A673 (cell line): ENCODE measurements around the gene ASPRV1. TPM values are rescaled to one million over a fixed set of nuclear protein-coding genes. Genes with fewer than 3 reads are reported as not detected.
A peak's percentile ranks its signal among the peaks of the same experiment; 100 is the strongest.

Source experiments
- BruUV-seq: library from RNA; stranded (reverse); fragments of 400-500 nt; replicated peaks from 2 replicates; lab custom pipeline; 2021; lab: Mats Ljungman, UMichigan
- CTCF ChIA-PET: fragments of 300-600 bp; sonication (Branson Sonifier 250); formaldehyde crosslinking; loops from one replicate; lab custom pipeline; 2022; ENCODE audit warnings: antibody characterized with exemption; lab: Charles Lee
- POLR2A ChIA-PET: fragments of 300-600 bp; sonication (Branson Sonifier 250); formaldehyde crosslinking; loops from one replicate; lab custom pipeline; 2022; ENCODE audit warnings: antibody characterized with exemption; ENCODE audit not compliant: low non-redundant PET; lab: Charles Lee
- DNase-seq: peaks from one replicate; pipeline ENCODE4 v3.0.0-alpha.2; 2015; ENCODE audit warnings: low spot score
- H3K27ac ChIP-seq: fragments of 200-600 bp; sonication (generic); 2 replicates; pipeline ENCODE4 v1.5.1; 2016; ENCODE audit warnings: mixed run types, low read depth, mild to moderate bottlenecking, mixed read lengths, antibody characterized with exemption, low read length; ENCODE audit not compliant: poor library complexity, severe bottlenecking
- H3K27me3 ChIP-seq: fragments of 200-600 bp; sonication (generic); replicated peaks from 2 replicates; pipeline ENCODE4 v1.6.1; 2017; ENCODE audit warnings: mixed run types, low read depth, mild to moderate bottlenecking, mixed read lengths, antibody characterized with exemption, low read length; ENCODE audit not compliant: insufficient read depth, poor library complexity
- H3K36me3 ChIP-seq: fragments of 200-600 bp; sonication (generic); 2 replicates; pipeline ENCODE4 v1.6.1; 2016; ENCODE audit warnings: mixed run types, mild to moderate bottlenecking, mixed read lengths, antibody characterized with exemption, low read length; ENCODE audit not compliant: insufficient read depth, poor library complexity, severe bottlenecking
- H3K4me1 ChIP-seq: fragments of 200-600 bp; sonication (generic); 2 replicates; pipeline ENCODE4 v1.6.1; 2017; ENCODE audit warnings: mixed run types, mild to moderate bottlenecking, mixed read lengths, antibody characterized with exemption, low read length; ENCODE audit not compliant: insufficient read depth, poor library complexity, severe bottlenecking
- H3K4me3 ChIP-seq: fragments of 200-600 bp; sonication (generic); 2 replicates; pipeline ENCODE4 v1.5.1; 2016; ENCODE audit warnings: low read depth, mixed run types, mild to moderate bottlenecking, mixed read lengths, low read length; ENCODE audit not compliant: poor library complexity, severe bottlenecking
- H3K9me3 ChIP-seq: fragments of 200-600 bp; sonication (generic); 2 replicates; pipeline ENCODE4 v1.6.1; 2016; ENCODE audit warnings: mixed run types, low read depth, mild to moderate bottlenecking, mixed read lengths, antibody characterized with exemption, low read length; ENCODE audit not compliant: poor library complexity, severe bottlenecking
- EZH2 ChIP-seq: fragments of 200-600 bp; sonication (generic); IDR thresholded peaks from 2 replicates; pipeline ENCODE4 v1.6.1; 2017; ENCODE audit warnings: borderline replicate concordance, low read depth, mild to moderate bottlenecking, mixed read lengths, antibody characterized with exemption, low read length; ENCODE audit not compliant: poor library complexity, severe bottlenecking
- intact Hi-C: fragments of 100-400 bp; cut with micrococcal nuclease; formaldehyde crosslinking; loops from one replicate; pipeline ENCODE4 v1.10.0; 2022; ENCODE audit not compliant: unreplicated experiment
- total RNA-seq: library from RNA; stranded (reverse); gene quantifications from 2 replicates; pipeline ENCODE4 v1.2.3, GENCODE V29; 2021
- TF ChIP-seq, protein P1 (sequence below): fragments of 300-800, 200-600 bp; sonication (generic); conservative IDR thresholded peaks from 2 replicates; pipeline ENCODE4 v1.5.1; 2017; ENCODE audit warnings: low read depth, mild to moderate bottlenecking, antibody characterized with exemption, low read length, moderate library complexity, mixed read lengths

The ASPRV1 gene
- total RNA-seq, 1 experiment from 2014 or later = 0.73 TPM

DNA sequence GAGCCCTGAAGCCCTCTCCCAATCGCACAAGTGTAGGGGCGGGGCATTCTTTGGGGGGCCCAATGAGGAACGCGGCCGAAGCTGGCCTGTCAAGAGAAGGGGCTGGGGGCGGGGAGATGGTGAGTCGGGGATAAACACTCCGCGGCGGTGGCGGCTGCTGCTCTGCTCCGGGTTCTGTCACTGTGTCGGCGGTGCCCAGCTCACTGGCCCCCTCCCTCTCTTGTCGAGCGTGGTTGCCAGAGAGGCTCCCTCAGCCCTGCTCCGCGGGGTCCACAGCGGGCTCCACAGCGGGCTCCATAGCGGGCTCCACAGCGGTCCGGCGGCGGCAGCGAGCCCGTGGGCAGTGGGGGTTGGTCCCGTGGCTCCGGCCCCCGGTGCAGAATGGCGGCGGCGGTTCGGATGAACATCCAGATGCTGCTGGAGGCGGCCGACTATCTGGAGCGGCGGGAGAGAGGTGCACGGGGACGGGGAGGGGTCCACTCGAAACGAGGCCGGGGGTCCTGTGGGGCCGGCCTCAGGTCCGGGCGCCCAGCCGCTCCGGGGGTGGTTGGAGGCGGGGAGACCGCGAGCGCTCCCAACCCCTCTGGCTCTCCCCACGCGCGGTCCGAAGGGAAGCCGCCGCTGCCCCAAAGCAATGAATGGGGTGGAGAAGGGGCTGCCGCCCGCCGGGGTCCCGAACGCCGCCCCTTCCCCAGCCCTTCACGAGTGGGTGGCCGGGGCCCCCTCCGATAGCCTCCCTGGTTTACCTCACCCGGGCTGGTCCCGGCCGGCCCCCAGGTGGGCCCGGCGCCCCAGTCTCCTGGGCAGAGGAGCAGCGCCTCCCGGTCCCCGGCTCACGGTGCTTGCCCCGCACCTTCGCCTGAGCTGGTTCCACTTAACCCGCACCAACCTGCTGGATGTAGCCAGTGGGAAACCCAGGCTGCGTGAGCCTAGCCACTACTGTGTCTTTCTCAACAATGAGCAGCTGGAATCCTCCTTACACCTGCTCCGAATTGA lies 46.2 kb downstream of the ASPRV1 start, which contains the start of gene MXD1:
Gene MXD1, plus strand, starts transcription at position 160 of the 996 bp plus-strand sequence. Its CDS starts 222 bp downstream, at position 382.
- H3K9me3 ChIP-seq = no peaks in the 10 kb centered on the region
- no peak for DNase-seq
- H3K27me3 ChIP-seq = no peaks in the 10 kb centered on the region
- ChIA-PET POLR2A (interaction anchor here (0.6 to 1.5 kb wide), 3 partner anchors 18 to 379 kb away, joined by 4 to 8 read pairs (median 7); partner anchors contain the start of gene SNRPG), CTCF (interaction anchor here (0.5 to 1.6 kb wide), 4 partner anchors 156 to 386 kb away, joined by 4 to 6 read pairs (median 5); partner anchors contain the start of genes FAM136A and PCYOX1)
- peak within 1 kb of the TSS; percentile 73 for H3K4me3 ChIP-seq
- H3K27ac ChIP-seq = peak within 1 kb of the TSS; percentile 89
- no TSS peak for BruUV-seq
- no peaks in the 10 kb centered on the region for H3K4me1 ChIP-seq
- intact Hi-C loops = loop anchor here (1.0 to 5.0 kb wide), 4 partner anchors 156 to 332 kb away; partner anchors contain the start of genes C2orf42 and TIA1
- no peaks in the 10 kb centered on the region for H3K36me3 ChIP-seq
- TF ChIP-seq EZH2 = no peak
- TF ChIP-seq, protein P1, sequence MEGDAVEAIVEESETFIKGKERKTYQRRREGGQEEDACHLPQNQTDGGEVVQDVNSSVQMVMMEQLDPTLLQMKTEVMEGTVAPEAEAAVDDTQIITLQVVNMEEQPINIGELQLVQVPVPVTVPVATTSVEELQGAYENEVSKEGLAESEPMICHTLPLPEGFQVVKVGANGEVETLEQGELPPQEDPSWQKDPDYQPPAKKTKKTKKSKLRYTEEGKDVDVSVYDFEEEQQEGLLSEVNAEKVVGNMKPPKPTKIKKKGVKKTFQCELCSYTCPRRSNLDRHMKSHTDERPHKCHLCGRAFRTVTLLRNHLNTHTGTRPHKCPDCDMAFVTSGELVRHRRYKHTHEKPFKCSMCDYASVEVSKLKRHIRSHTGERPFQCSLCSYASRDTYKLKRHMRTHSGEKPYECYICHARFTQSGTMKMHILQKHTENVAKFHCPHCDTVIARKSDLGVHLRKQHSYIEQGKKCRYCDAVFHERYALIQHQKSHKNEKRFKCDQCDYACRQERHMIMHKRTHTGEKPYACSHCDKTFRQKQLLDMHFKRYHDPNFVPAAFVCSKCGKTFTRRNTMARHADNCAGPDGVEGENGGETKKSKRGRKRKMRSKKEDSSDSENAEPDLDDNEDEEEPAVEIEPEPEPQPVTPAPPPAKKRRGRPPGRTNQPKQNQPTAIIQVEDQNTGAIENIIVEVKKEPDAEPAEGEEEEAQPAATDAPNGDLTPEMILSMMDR = no peak

DNA sequence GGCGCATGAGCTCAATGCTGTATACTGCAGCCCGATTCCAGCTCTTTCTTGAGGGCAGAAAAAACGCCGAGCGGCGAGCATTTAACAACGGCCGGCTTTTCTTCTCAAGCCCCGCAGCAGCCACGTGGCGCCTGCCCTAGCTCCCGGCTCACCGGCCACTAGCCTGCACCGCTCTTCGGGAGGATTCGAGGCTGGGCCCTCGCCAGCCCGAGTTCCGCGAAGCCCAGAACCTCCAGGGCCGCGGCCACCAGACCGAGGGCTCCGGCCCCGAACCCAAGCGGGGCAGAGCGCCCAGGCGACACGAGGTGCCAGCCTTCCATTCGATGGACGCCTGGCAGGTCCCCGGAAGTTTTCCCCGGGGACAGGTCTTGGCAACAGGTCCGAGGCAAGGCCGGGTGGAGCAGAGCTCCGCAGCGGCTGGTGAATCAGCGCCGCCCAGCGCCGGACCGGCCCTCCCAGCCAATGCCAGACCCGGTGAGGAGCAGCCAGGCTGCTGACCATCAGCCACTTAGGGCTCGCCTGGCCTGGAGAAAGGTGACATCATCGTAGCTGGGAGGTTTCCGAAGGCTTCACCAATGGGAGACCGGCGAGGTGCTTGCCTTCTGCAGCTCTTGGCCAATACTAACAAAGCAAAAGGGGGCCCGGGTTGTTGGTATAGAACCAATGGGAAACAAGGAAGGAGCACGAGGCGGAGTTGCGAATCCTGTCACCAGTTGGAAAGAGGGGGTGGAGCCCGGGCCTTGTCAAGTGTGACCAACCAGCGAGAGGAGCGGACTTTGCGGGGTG lies 47.1 kb downstream of the ASPRV1 start:
- Histone ChIP-seq H3K4me1 (no peaks in the 10 kb centered on the region), H3K4me3 (peak overlapping the region; percentile 73), H3K36me3 (no peaks in the 10 kb centered on the region), H3K9me3 (no peaks in the 10 kb centered on the region), H3K27me3 (no peaks in the 10 kb centered on the region), H3K27ac (peak overlapping the region; percentile 89)
- ChIA-PET POLR2A (interaction anchor here (0.6 to 1.5 kb wide), 5 partner anchors 19 to 379 kb away, joined by 3 to 8 read pairs (median 4); partner anchors contain the start of gene SNRPG), CTCF (interaction anchor here (1.0 to 1.6 kb wide), 4 partner anchors 148 to 387 kb away, joined by 4 to 5 read pairs (median 5); partner anchors contain the start of gene FAM136A)
- no peak for TF ChIP-seq EZH2
- TF ChIP-seq, protein P1 = 0 out of 2 replicates have a peak, but pooled peaks have one; percentile 20
- intact Hi-C loops = loop anchor here (1.0 to 5.0 kb wide), 4 partner anchors 156 to 333 kb away; partner anchors contain the start of genes C2orf42 and TIA1
- BruUV-seq = TSS peak; percentile 81
- peak; percentile 100 for DNase-seq
